Esophagus (tissue), 2 donors: ENCODE data around the gene PRM3. TPM values are rescaled to one million over a fixed set of nuclear protein-coding genes. Genes with fewer than 3 reads are reported as not detected.

ENCODE experiments used
- H3K27ac ChIP-seq, 2 donors: one replicate each; pipeline ENCODE4 v1.5.1; 2013; ENCODE audit warnings: low read depth in 2 of 2, mild to moderate bottlenecking in 2 of 2, inconsistent platforms in 1 of 2, low read length in 1 of 2, moderate library complexity in 1 of 2
- H3K27me3 ChIP-seq, 2 donors: one replicate each; pipeline ENCODE4 v1.6.1; 2013; ENCODE audit warnings: low read length in 2 of 2, control low read depth in 1 of 2, mild to moderate bottlenecking in 1 of 2; ENCODE audit not compliant: insufficient read depth in 2 of 2, control insufficient read depth in 1 of 2
- H3K36me3 ChIP-seq, 2 donors: one replicate each; pipeline ENCODE4 v1.6.1; 2013; ENCODE audit warnings: low read length in 1 of 2; ENCODE audit not compliant: control insufficient read depth in 2 of 2, insufficient read depth in 2 of 2
- H3K4me1 ChIP-seq, 2 donors: one replicate each; pipeline ENCODE4 v1.6.1; 2013; ENCODE audit warnings: low read length in 1 of 2; ENCODE audit not compliant: control insufficient read depth in 2 of 2, insufficient read depth in 2 of 2
- H3K4me3 ChIP-seq, 2 donors: one replicate each; pipeline ENCODE4 v1.5.1; 2013; ENCODE audit warnings: low read length in 2 of 2, mild to moderate bottlenecking in 2 of 2, low read depth in 1 of 2, moderate library complexity in 1 of 2
- H3K9me3 ChIP-seq, 2 donors: one replicate each; pipeline ENCODE4 v1.6.1; 2013; ENCODE audit warnings: mild to moderate bottlenecking in 2 of 2, low read depth in 1 of 2, low read length in 1 of 2, moderate library complexity in 1 of 2; ENCODE audit not compliant: control insufficient read depth in 2 of 2, insufficient read depth in 1 of 2
- WGBS, 2 donors: extraction: QIAGEN DNeasy Blood & Tissue Kit; methylation state at CpG; one replicate each; pipeline ENCODE4 v1.1.7; 2013; 5-methylcytosine and 5-hydroxymethylcytosine counted together
- polyA plus RNA-seq, 2 donors: library from polyadenylated mRNA; stranded (reverse); fragments of 200-250 nt; gene quantifications; one replicate each; pipeline ENCODE4 v1.2.3, GENCODE V29; 2013
- donor health status: healthy with polysubstance abuse.
- donor health status: Bipolar disorder and iron deficiency.

Gene PRM3
- polyA plus RNA-seq, 2 donors = not detected

DNA sequence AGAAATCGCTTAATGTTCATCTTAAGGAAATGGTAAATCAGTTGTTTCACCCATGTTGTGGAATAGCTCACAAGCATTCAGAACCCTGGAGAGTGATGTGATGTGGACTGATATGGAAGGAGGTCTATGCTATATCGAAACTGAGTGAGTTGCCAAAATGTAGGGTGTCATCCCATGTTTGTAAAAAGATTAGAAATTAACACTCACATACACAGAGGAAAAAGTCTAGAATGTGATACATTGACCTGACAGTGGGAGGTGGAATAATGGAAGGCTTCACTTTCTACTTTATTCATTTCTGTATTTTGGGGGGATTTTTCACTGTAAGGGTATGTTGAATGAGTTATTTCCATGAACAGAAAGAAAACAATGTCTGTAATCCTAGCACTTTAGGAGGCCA, 12.4 kb upstream of the PRM3 start:
- H3K27ac ChIP-seq = no peak overlapping the region
- WGBS, 2 donors = 78 to 88% methylated on average over 2 of the region's 2 CpGs
- no peaks in the 10 kb centered on the region for H3K9me3 ChIP-seq
- H3K27me3 ChIP-seq = no peaks in the 10 kb centered on the region
- no peaks in the 10 kb centered on the region for H3K36me3 ChIP-seq
- H3K4me1 ChIP-seq = no peaks in the 10 kb centered on the region
- no peak overlapping the region for H3K4me3 ChIP-seq

GRCh38 chr16:11283820-11284248, 10.4 kb upstream of the PRM3 start:
- no peaks in the 10 kb centered on the region for H3K9me3 ChIP-seq
- no peaks in the 10 kb centered on the region for H3K27me3 ChIP-seq
- no peak overlapping the region for H3K27ac ChIP-seq
- H3K4me3 ChIP-seq = no peak overlapping the region
- 63 to 71% methylated on average over 4 of the region's 4 CpGs for WGBS, 2 donors
- no peaks in the 10 kb centered on the region for H3K36me3 ChIP-seq
- no peaks in the 10 kb centered on the region for H3K4me1 ChIP-seq

- Histone ChIP-seq H3K36me3 (no peaks in the 10 kb centered on the region), H3K27me3 (no peaks in the 10 kb centered on the region), H3K4me3 (no peak within 1 kb of the TSS), H3K4me1 (no peaks in the 10 kb centered on the region), H3K27ac (no peak within 1 kb of the TSS), H3K9me3 (no peaks in the 10 kb centered on the region)
- 84 to 88% methylated on average over 22 to 25 of the region's 25 CpGs for WGBS, 2 donors
These were observed 7.4 kb upstream of the PRM3 start, which contains the start of gene PRM1 for GRCh38 chr16:11280616-11281522. Gene PRM1 (minus strand): TSS chr16:11281330. CDS start chr16:11281238, 92 bp downstream.

DNA sequence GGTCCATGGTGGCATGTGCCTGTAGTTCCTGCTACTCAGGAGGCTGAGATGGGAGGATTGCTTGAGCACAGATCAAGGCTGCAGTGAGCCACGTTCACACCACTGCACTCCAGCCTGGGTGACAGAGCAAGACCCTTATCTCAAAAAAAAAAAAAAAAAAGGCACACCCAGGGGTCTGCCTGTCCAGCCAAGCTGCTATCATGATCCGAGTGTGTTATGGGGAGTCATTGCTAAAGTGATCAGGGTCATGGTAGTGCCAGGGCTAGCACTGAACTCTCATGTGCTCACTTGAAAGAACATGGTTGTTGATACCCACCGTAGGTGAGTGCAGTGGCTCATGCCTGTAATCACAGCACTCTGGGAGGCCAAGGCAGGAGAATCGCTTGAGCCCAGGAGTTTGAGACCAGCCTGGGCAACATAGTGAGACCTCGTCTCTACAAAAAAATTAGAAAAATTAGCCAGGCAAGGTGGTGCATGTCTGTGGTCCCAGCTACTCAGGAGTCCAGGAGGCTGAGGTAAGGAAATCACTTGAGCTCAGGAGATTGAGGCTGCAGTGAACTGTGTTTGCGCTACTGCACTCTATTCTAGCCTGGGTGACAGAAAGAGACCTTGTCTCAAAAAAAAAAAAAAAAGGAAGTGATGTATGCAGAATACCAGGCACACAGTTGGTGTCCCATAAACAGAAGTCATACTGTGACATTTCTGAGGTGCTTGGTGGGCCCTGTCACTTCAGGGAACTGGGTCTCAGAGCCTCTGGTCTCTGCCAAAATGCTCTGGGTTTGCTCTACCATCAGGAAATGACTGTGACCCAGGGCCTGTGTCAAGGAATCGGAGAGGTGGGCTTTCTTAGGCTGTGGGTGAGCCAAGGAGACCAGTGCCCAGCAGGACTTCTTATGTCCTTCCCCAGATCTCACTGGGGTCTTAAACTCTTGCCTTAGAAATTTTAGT, 5.5 kb upstream of the PRM3 start:
- no peaks in the 10 kb centered on the region for H3K27me3 ChIP-seq
- no peaks in the 10 kb centered on the region for H3K36me3 ChIP-seq
- H3K9me3 ChIP-seq = no peaks in the 10 kb centered on the region
- no peak overlapping the region for H3K4me3 ChIP-seq
- H3K27ac ChIP-seq = no peak overlapping the region
- H3K4me1 ChIP-seq = no peaks in the 10 kb centered on the region
- WGBS, 2 donors = 87 to 92% methylated on average over 7 of the region's 7 CpGs

DNA sequence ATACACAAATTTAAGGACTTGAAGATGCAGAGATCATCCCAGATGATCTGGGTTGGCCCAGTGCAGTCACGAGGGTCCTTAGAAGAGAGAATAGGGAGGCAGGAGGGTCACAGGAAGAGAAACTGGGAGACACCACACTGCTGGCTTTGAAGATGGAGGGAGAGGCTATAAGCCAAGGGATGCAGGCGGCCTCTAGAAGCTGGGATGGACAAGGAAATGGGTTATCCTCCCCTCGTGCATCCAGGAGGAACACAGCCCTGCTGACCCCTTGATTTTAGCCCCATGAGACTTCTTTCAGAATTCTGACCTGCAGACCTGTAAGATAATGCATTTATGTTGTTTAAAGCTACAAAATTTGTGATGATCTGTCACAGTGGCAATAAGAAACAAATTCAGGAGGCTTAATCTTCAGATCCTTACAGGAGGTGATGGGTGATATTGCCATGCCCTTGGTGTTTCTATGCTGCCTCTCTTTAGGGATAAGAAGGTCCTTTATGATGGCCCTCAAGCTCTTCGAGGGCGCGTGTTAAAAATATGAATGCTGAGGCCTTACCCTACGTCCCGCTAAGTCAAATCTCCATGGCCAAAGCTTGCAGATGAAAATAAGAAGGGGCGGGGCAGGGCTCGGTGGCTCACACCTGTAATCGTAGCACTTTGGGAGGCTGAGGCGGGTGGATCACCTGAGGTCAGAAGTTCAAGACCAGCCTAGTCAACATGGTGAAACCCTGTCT, 4.3 kb upstream of the PRM3 start:
- H3K4me1 ChIP-seq = no peaks in the 10 kb centered on the region
- H3K27me3 ChIP-seq = no peaks in the 10 kb centered on the region
- 88 to 90% methylated on average over 12 of the region's 12 CpGs for WGBS, 2 donors
- H3K27ac ChIP-seq = no peak overlapping the region
- H3K36me3 ChIP-seq = no peaks in the 10 kb centered on the region
- H3K9me3 ChIP-seq = no peaks in the 10 kb centered on the region
- no peak overlapping the region for H3K4me3 ChIP-seq

DNA sequence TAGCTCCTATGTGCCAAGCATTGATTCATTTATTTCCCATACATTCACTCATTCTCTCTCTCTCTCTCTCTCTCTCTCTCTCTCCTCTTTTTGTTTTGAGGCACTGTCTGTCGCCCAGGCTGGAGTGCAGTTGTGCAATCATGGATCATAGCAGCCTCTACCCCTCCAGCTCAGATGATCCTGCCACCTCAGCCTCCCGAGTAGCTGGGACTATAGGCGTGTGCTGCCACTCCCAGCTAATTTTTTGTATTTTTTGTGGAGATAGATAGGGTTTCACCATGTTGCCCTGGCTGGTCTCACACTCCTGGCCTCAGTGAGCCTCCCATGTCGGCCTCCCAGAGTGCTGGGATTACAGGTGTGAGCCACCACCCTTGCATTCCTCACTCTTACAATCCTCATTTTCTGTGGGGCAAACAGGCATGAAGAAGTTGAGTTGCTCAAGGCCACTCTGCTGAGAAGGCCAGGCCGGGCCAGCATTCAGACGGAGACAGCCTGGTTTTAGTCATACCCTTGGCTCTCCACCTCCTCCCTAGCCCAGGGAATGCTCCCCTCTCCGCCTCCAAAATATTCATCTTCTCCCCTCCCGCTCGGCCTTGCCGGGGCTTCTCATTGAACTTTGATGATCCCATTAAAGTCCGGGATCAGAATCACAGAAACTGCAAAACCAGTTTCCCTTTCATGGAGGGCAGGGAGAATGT, 3.6 kb upstream of the PRM3 start:
- Histone ChIP-seq H3K9me3 (no peaks in the 10 kb centered on the region), H3K27ac (no peak overlapping the region), H3K4me1 (peaks cover 0 to 5% of the 10 kb centered on the region in 2 donors), H3K36me3 (no peaks in the 10 kb centered on the region), H3K27me3 (no peaks in the 10 kb centered on the region), H3K4me3 (no peak overlapping the region)
- 82 to 83% methylated on average over 11 of the region's 11 CpGs for WGBS, 2 donors

GRCh38 chr16:11276143-11276895, 2.9 kb upstream of the PRM3 start, which contains the start of gene PRM2:
Gene PRM2 (minus strand): TSS chr16:11276480. CDS start chr16:11276370, 110 bp downstream.
- WGBS, 2 donors = 92% methylated on average over 26 of the region's 26 CpGs
- H3K27me3 ChIP-seq = no peaks in the 10 kb centered on the region
- no peak within 1 kb of the TSS for H3K27ac ChIP-seq
- no peak within 1 kb of the TSS for H3K4me3 ChIP-seq
- peaks cover 0 to 5% of the 10 kb centered on the region in 2 donors for H3K4me1 ChIP-seq
- no peaks in the 10 kb centered on the region for H3K36me3 ChIP-seq
- no peaks in the 10 kb centered on the region for H3K9me3 ChIP-seq

DNA sequence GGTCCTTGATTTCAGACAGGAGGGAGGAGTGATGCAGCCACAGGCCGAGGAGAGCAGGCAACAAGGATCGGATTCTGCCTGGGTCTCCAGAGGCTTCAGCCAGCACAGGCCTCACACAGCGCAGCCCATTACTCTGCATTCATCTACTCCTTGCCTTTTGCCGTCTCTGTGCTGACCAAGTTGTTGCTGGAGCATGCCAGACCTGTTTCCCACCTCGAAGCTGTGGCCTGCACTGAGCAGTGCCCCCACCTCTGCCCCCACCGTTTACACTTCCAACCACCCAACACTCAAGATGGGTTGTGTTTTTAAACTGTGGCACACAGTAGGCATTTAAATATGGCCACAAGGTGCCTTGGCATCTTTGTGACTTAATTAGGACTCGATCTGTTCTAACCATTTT, 1.5 kb upstream of the PRM3 start:
- Histone ChIP-seq H3K27ac (no peak overlapping the region), H3K9me3 (no peaks in the 10 kb centered on the region), H3K27me3 (no peaks in the 10 kb centered on the region), H3K36me3 (no peaks in the 10 kb centered on the region), H3K4me1 (peaks cover 0 to 5% of the 10 kb centered on the region in 2 donors), H3K4me3 (no peak overlapping the region)
- WGBS, 2 donors = 93% methylated on average over 7 of the region's 7 CpGs
